ENCODE data around the gene CFAP45. TPM values are rescaled to one million over a fixed set of nuclear protein-coding genes. Genes with fewer than 3 reads are reported as not detected.
A peak's percentile ranks its signal among the peaks of the same experiment; 100 is the strongest.

Gene CFAP45
- total RNA-seq, 4 donors from 2014 or later: 0.46 to 3.0 (median 0.66) TPM

GRCh38 chr1:159944623-159945455, 44.9 kb upstream of the CFAP45 start:
- intact Hi-C loops (cut with DNase I; ENCODE audit: low total_unique reads): no loop called here
- no peak for TF ChIP-seq CTCF (IDR thresholded peaks at IDR 0.05)
- TF ChIP-seq POLR2A (IDR thresholded peaks at IDR 0.05): no peak
- DNase-seq (ENCODE audit: low spot score in 2 of 2): peak in 1 of 2 donors; percentile 83
- WGBS, 2 donors: 20 to 21% methylated on average over 11 of the region's 11 CpGs
- H3K4me3 ChIP-seq (ENCODE audit: low read depth, poor library complexity, severe bottlenecking): no peak overlapping the region

GRCh38 chr1:159943908-159944622, 44.1 kb upstream of the CFAP45 start:
- 53 to 54% methylated on average over 8 to 9 of the region's 9 CpGs for WGBS, 2 donors
- intact Hi-C loops (cut with DNase I; ENCODE audit: low total_unique reads): no loop called here
- TF ChIP-seq POLR2A (IDR thresholded peaks at IDR 0.05) (no peak), CTCF (IDR thresholded peaks at IDR 0.05) (no peak)
- peak in 1 of 2 donors; percentile 82 for DNase-seq (ENCODE audit: low spot score in 2 of 2)
- no peak overlapping the region for H3K4me3 ChIP-seq (ENCODE audit: low read depth, poor library complexity, severe bottlenecking)

- TF ChIP-seq POLR2A (IDR thresholded peaks at IDR 0.05) (no peak), CTCF (IDR thresholded peaks at IDR 0.05) (no peak)
- WGBS, 2 donors: 34 to 38% methylated on average over 2 to 5 of the region's 5 CpGs
- no peak overlapping the region for H3K4me3 ChIP-seq (ENCODE audit: low read depth, poor library complexity, severe bottlenecking)
- DNase-seq (ENCODE audit: low spot score in 2 of 2): peak in 1 of 2 donors; percentile 62
- intact Hi-C loops (cut with DNase I; ENCODE audit: low total_unique reads): no loop called here
Measured at GRCh38 chr1:159943278-159943640, 43.3 kb upstream of the CFAP45 start.

- TF ChIP-seq CTCF (IDR thresholded peaks at IDR 0.05): no peak
- no peak for TF ChIP-seq POLR2A (IDR thresholded peaks at IDR 0.05)
- peak in 1 of 2 donors; percentile 69 for DNase-seq (ENCODE audit: low spot score in 2 of 2)
- 64 to 66% methylated on average over 15 of the region's 15 CpGs for WGBS, 2 donors
- intact Hi-C loops (cut with DNase I; ENCODE audit: low total_unique reads): no loop called here
- H3K4me3 ChIP-seq (ENCODE audit: low read depth, poor library complexity, severe bottlenecking): no peak overlapping the region
Measured at GRCh38 chr1:159942632-159943277, 42.8 kb upstream of the CFAP45 start.

- H3K4me3 ChIP-seq (ENCODE audit: low read depth, poor library complexity, severe bottlenecking): no peak overlapping the region
- DNase-seq (ENCODE audit: low spot score in 2 of 2): no peak
- intact Hi-C loops (cut with DNase I; ENCODE audit: low total_unique reads): no loop called here
- no peak for TF ChIP-seq CTCF (IDR thresholded peaks at IDR 0.05)
- no peak for TF ChIP-seq POLR2A (IDR thresholded peaks at IDR 0.05)
- 58 to 59% methylated on average over 14 to 15 of the region's 15 CpGs for WGBS, 2 donors
Measured at GRCh38 chr1:159941591-159942560, 41.9 kb upstream of the CFAP45 start.

All from lower leg skin (tissue), 4 donors.